Lower lobe of right lung (tissue), 2 donors: ENCODE results near the gene GPR146. TPM values are rescaled to one million over a fixed set of nuclear protein-coding genes. Genes with fewer than 3 reads are reported as not detected.
"Not testable (repeated sequence)": the region's sequence is repeated elsewhere in the genome, so short reads cannot be mapped to it uniquely, and the experiment has no call there.

Experiments
- ATAC-seq, 2 donors: fragments of 200-7000 bp; cut with Tn5 transposase; one replicate each; pipeline ENCODE4 v1.9.1; 2020 to 2022; ENCODE audit warnings: mild to moderate bottlenecking in 2 of 2, moderate library complexity in 2 of 2
- DNase-seq: peaks from one replicate; pipeline ENCODE4 v3.0.0-alpha.2; 2020
- H3K27ac ChIP-seq: fragments of 200-600 bp; one replicate; pipeline ENCODE4 v1.8.0; 2022
- H3K27me3 ChIP-seq: fragments of 200-600 bp; one replicate; pipeline ENCODE4 v1.8.0; 2022; ENCODE audit warnings: low read depth
- H3K36me3 ChIP-seq: fragments of 200-600 bp; one replicate; pipeline ENCODE4 v1.8.0; 2022; ENCODE audit warnings: mild to moderate bottlenecking
- H3K4me1 ChIP-seq: fragments of 200-600 bp; one replicate; pipeline ENCODE4 v1.8.0; 2022
- H3K4me3 ChIP-seq: fragments of 200-600 bp; one replicate; pipeline ENCODE4 v1.8.0; 2022; ENCODE audit warnings: mild to moderate bottlenecking
- H3K9me3 ChIP-seq: fragments of 200-600 bp; one replicate; pipeline ENCODE4 v1.8.0; 2022
- CTCF ChIP-seq: fragments of 200-600 bp; IDR thresholded peaks from one replicate; pipeline ENCODE4 v1.8.0; 2022; ENCODE audit warnings: antibody characterized with exemption, mild to moderate bottlenecking
- intact Hi-C: fragments of 100-400 bp; cut with DNase I; formaldehyde crosslinking; loops from one replicate; pipeline ENCODE4 v1.11.0; 2022
- total RNA-seq: library from RNA; stranded (reverse); fragmentation: NEBNext Ultra II Directional; extraction: Animal tissue kit (Norgen Biotek cat#: 25700); gene quantifications from one replicate; pipeline ENCODE4 v1.2.1, GENCODE V29; 2021
- donor health status: DM: no; HTN: yes; CAD: no; lungs with severe emphysema.

Gene GPR146
- total RNA-seq, 1 donor from 2014 or later, result 44.8 TPM

GRCh38 chr7:1029637-1030443 is 14.5 kb upstream of the GPR146 start:
- no peak overlapping the region for H3K4me3 ChIP-seq
- H3K27ac ChIP-seq, result peak overlapping the region; percentile 86
- ATAC-seq, result peak in 1 of 2 donors; percentile 2
- no peak for TF ChIP-seq CTCF
- H3K36me3 ChIP-seq, result peaks cover 17% of the 10 kb centered on the region
- no peaks in the 10 kb centered on the region for H3K9me3 ChIP-seq
- peaks cover 23% of the 10 kb centered on the region for H3K4me1 ChIP-seq
- intact Hi-C loops, result no loop called here
- no peak for DNase-seq
- no peaks in the 10 kb centered on the region for H3K27me3 ChIP-seq

GRCh38 chr7:1030444-1031070 is 13.8 kb upstream of the GPR146 start:
- no peak overlapping the region for H3K4me3 ChIP-seq
- no peaks in the 10 kb centered on the region for H3K27me3 ChIP-seq
- H3K27ac ChIP-seq, result no peak overlapping the region
- TF ChIP-seq CTCF, result no peak
- H3K36me3 ChIP-seq, result peaks cover 11% of the 10 kb centered on the region
- H3K9me3 ChIP-seq, result no peaks in the 10 kb centered on the region
- intact Hi-C loops, result no loop called here
- ATAC-seq (no peak), DNase-seq (no peak)
- H3K4me1 ChIP-seq, result peaks cover 23% of the 10 kb centered on the region

GRCh38 chr7:1031716-1032455 is 12.5 kb upstream of the GPR146 start:
- no peaks in the 10 kb centered on the region for H3K27me3 ChIP-seq
- peaks cover 18% of the 10 kb centered on the region for H3K4me1 ChIP-seq
- ATAC-seq, result no peak
- H3K9me3 ChIP-seq, result no peaks in the 10 kb centered on the region
- no peak overlapping the region for H3K27ac ChIP-seq
- DNase-seq, result no peak
- no peaks in the 10 kb centered on the region for H3K36me3 ChIP-seq
- TF ChIP-seq CTCF, result no peak
- intact Hi-C loops, result no loop called here
- H3K4me3 ChIP-seq, result no peak overlapping the region

GRCh38 chr7:1032536-1033181 is 11.7 kb upstream of the GPR146 start:
- H3K27me3 ChIP-seq, result no peaks in the 10 kb centered on the region
- H3K27ac ChIP-seq, result no peak overlapping the region
- H3K4me1 ChIP-seq, result peaks cover 12% of the 10 kb centered on the region
- H3K9me3 ChIP-seq, result no peaks in the 10 kb centered on the region
- H3K4me3 ChIP-seq, result no peak overlapping the region
- H3K36me3 ChIP-seq, result no peaks in the 10 kb centered on the region
- intact Hi-C loops, result no loop called here
- ATAC-seq (no peak), DNase-seq (no peak)
- no peak for TF ChIP-seq CTCF

- peaks cover 12% of the 10 kb centered on the region for H3K4me1 ChIP-seq
- no peak for TF ChIP-seq CTCF
- ATAC-seq (no peak), DNase-seq (no peak)
- intact Hi-C loops, result no loop called here
- H3K9me3 ChIP-seq, result no peaks in the 10 kb centered on the region
- no peak overlapping the region for H3K4me3 ChIP-seq
- no peaks in the 10 kb centered on the region for H3K36me3 ChIP-seq
- H3K27ac ChIP-seq, result no peak overlapping the region
- no peaks in the 10 kb centered on the region for H3K27me3 ChIP-seq
Observed at GRCh38 chr7:1033546-1034145, 10.7 kb upstream of the GPR146 start.

- intact Hi-C loops, DNase-seq, H3K4me1 ChIP-seq, ATAC-seq, H3K27me3 ChIP-seq, H3K27ac ChIP-seq, H3K4me3 ChIP-seq, H3K9me3 ChIP-seq, H3K36me3 ChIP-seq: not testable (repeated sequence)
Observed at GRCh38 chr7:1034769-1035168, 9.6 kb upstream of the GPR146 start.

GRCh38 chr7:1036164-1036928 is 8.0 kb upstream of the GPR146 start:
- H3K27me3 ChIP-seq, H3K4me3 ChIP-seq, H3K36me3 ChIP-seq, H3K4me1 ChIP-seq, H3K27ac ChIP-seq, DNase-seq, intact Hi-C loops, H3K9me3 ChIP-seq, ATAC-seq: not testable (repeated sequence)
